CD14-positive monocyte (primary cell): ENCODE data around the gene ATP1B2. TPM values are rescaled to one million over a fixed set of nuclear protein-coding genes. Genes with fewer than 3 reads are reported as not detected.

ENCODE experiments used
- DNase-seq, 3 donors: peaks; one replicate each; pipeline ENCODE4 v3.0.0-alpha.2; 2011 to 2022
- H2AFZ ChIP-seq: 2 replicates; pipeline ENCODE4 v1.6.0; 2012; ENCODE audit warnings: mild to moderate bottlenecking, low read depth, low read length, inconsistent platforms; ENCODE audit not compliant: insufficient read depth, poor library complexity, severe bottlenecking
- H3K27ac ChIP-seq, 2 donors: 1 replicate in 1 of 2; 2 replicates in 1 of 2; pipeline ENCODE4 v1.5.1; 2012 to 2013; ENCODE audit warnings: low read length in 2 of 2, control low read depth in 1 of 2, inconsistent platforms in 1 of 2, low read depth in 1 of 2, mild to moderate bottlenecking in 1 of 2
- H3K27me3 ChIP-seq, 2 donors: one replicate each; pipeline versions ENCODE4 v1.6.0 to v1.6.1; 2011 to 2013; ENCODE audit warnings: low read length in 2 of 2; ENCODE audit not compliant: control insufficient read depth in 2 of 2, insufficient read depth in 2 of 2
- H3K36me3 ChIP-seq, 2 donors: replicated peaks in 1 of 2; 1 replicate in 1 of 2; 2 replicates in 1 of 2; pipeline versions ENCODE4 v1.5.1 to v1.6.1; 2012 to 2013; ENCODE audit warnings: low read length in 2 of 2, control low read depth in 1 of 2, inconsistent platforms in 1 of 2, mild to moderate bottlenecking in 1 of 2; ENCODE audit not compliant: insufficient read depth in 2 of 2, control insufficient read depth in 1 of 2
- H3K4me1 ChIP-seq, 2 donors: 1 replicate in 1 of 2; 2 replicates in 1 of 2; pipeline versions ENCODE4 v1.5.1 to v1.6.1; 2012 to 2013; ENCODE audit warnings: low read length in 2 of 2, control low read depth in 1 of 2, inconsistent platforms in 1 of 2, mild to moderate bottlenecking in 1 of 2, moderate library complexity in 1 of 2; ENCODE audit not compliant: insufficient read depth in 2 of 2, control insufficient read depth in 1 of 2
- H3K4me2 ChIP-seq: replicated peaks from 2 replicates; pipeline ENCODE3; 2012; ENCODE audit warnings: low read length, moderate library complexity, mild to moderate bottlenecking; ENCODE audit not compliant: poor library complexity, severe bottlenecking; ENCODE audit errors: extremely low read depth
- H3K4me3 ChIP-seq, 3 experiments: fragments of 200-600 bp in 1 of 3; sonication (generic) in 1 of 3; replicated peaks in 1 of 3; 1 replicate in 2 of 3; 2 replicates in 1 of 3; pipeline ENCODE4 v1.5.1; 2011 to 2013; ENCODE audit warnings: low read length in 3 of 3, mild to moderate bottlenecking in 3 of 3, control low read depth in 2 of 3, low read depth in 2 of 3, inconsistent platforms in 1 of 3, moderate library complexity in 1 of 3
- H3K79me2 ChIP-seq: 2 replicates; pipeline ENCODE4 v1.6.0; 2012; ENCODE audit warnings: mild to moderate bottlenecking, control low read depth, inconsistent platforms, low read length, moderate library complexity; ENCODE audit not compliant: insufficient read depth
- H3K9ac ChIP-seq: 2 replicates; pipeline ENCODE4 v1.6.0; 2017; ENCODE audit warnings: low read length, mild to moderate bottlenecking; ENCODE audit not compliant: insufficient read depth, poor library complexity, severe bottlenecking
- H3K9me3 ChIP-seq, 2 donors: replicated peaks in 1 of 2; 1 replicate in 1 of 2; 2 replicates in 1 of 2; pipeline versions ENCODE4 v1.5.1 to v1.6.1; 2012 to 2013; ENCODE audit warnings: low read length in 2 of 2, control low read depth in 1 of 2; ENCODE audit not compliant: control insufficient read depth in 1 of 2, insufficient read depth in 1 of 2
- H4K20me1 ChIP-seq: 2 replicates; pipeline ENCODE4 v1.6.0; 2012; ENCODE audit warnings: mild to moderate bottlenecking, low read length, control low read depth, moderate library complexity; ENCODE audit not compliant: insufficient read depth
- H3K27ac Mint-ChIP-seq, 7 donors: one replicate each; pipeline ENCODE4 v1.8.0; 2020; ENCODE audit warnings: mild to moderate bottlenecking in 7 of 7, mixed read lengths in 7 of 7, moderate library complexity in 6 of 7, inconsistent platforms in 2 of 7
- H3K27me3 Mint-ChIP-seq, 3 donors: one replicate each; pipeline ENCODE4 v1.8.0; 2021 to 2022; ENCODE audit warnings: low read depth in 3 of 3, mild to moderate bottlenecking in 3 of 3, mixed read lengths in 3 of 3, moderate library complexity in 3 of 3, inconsistent platforms in 1 of 3
- H3K36me3 Mint-ChIP-seq, 2 donors: one replicate each; pipeline ENCODE4 v1.8.0; 2020; ENCODE audit warnings: mixed read lengths in 2 of 2, inconsistent platforms in 1 of 2, mild to moderate bottlenecking in 1 of 2
- H3K4me1 Mint-ChIP-seq: one replicate; pipeline ENCODE4 v1.8.0; 2020; ENCODE audit warnings: mild to moderate bottlenecking, mixed read lengths
- H3K4me3 Mint-ChIP-seq, 2 donors: one replicate each; pipeline ENCODE4 v1.8.0; 2020; ENCODE audit warnings: mild to moderate bottlenecking in 2 of 2, mixed read lengths in 2 of 2, moderate library complexity in 1 of 2
- H3K9me3 Mint-ChIP-seq, 7 donors: one replicate each; pipeline ENCODE4 v1.8.0; 2020 to 2022; ENCODE audit warnings: mixed read lengths in 7 of 7, mild to moderate bottlenecking in 6 of 7, moderate library complexity in 6 of 7, inconsistent platforms in 2 of 7
- WGBS: methylation state at CpG from one replicate; pipeline ENCODE4 v1.1.5; 2013; ENCODE audit warnings: missing lambda C conversion rate; ENCODE audit not compliant: insufficient coverage; 5-methylcytosine and 5-hydroxymethylcytosine counted together
- intact Hi-C, 2 donors: fragments of 100-400 bp; cut with micrococcal nuclease; formaldehyde crosslinking; loops; one replicate each; pipeline versions ENCODE4 v1.15.0 to v1.15.1; 2023
- polyA plus RNA-seq, 3 donors: library from polyadenylated mRNA; depleted of rRNA in 1 of 3; unstranded in 2 of 3; stranded (reverse) in 1 of 3; fragments of 300-500 nt in 2 of 3; fragments of >200 nt in 1 of 3; fragmentation: Illumina TruSeq in 2 of 3; gene quantifications; 1 replicate in 2 of 3; 2 replicates in 1 of 3; pipeline ENCODE4 v1.2.3, GENCODE V29; 2012 to 2021
- TF ChIP-seq, protein P1 (sequence below): fragments of 200-600 bp; IDR thresholded peaks from one replicate; pipeline ENCODE4 v1.8.0; 2022; ENCODE audit warnings: antibody characterized with exemption, mild to moderate bottlenecking

The ATP1B2 gene
- polyA plus RNA-seq, 3 donors = 0.07 TPM; not detected in 2

DNA sequence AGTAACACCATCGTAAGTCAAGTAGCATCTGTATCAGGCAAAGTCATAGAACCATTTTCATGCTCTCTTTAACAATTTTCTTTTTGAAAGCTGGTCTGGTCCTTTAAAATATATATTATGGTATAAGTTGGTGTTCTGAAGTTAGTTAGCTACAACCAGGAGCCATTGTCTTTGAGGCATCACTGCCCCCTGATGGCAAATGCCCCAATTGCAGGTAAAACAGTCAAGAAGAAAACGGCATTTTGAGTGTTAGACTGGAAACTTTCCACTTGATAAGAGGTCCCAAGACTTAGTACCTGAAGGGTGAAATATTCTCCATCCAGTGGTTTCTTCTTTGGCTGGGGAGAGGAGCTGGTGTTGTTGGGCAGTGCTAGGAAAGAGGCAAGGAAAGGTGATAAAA is 22.5 kb downstream of the ATP1B2 start:
- WGBS = no CpG with 5 or more reads among the region's 2 CpGs
- Histone ChIP-seq H3K4me3 (no peak overlapping the region), H3K27me3 (no peaks in the 10 kb centered on the region), H2AFZ (no peak overlapping the region), H3K4me1 (no peaks in the 10 kb centered on the region), H3K36me3 (peaks cover 69 to 84% of the 10 kb centered on the region in 2 donors), H3K4me2 (no peak overlapping the region), H3K27ac (no peak overlapping the region), H3K79me2 (no peaks in the 10 kb centered on the region), H4K20me1 (peaks cover 21% of the 10 kb centered on the region), H3K9ac (no peak overlapping the region), H3K9me3 (peaks cover 10 to 16% of the 10 kb centered on the region in 2 donors)
- Mint-ChIP-seq H3K9me3 (peaks cover 9 to 23% (median 14%) of the 10 kb centered on the region in 7 donors), H3K27ac (peak overlapping the region in 1 of 7 donors; percentile 59), H3K4me1 (no peaks in the 10 kb centered on the region), H3K4me3 (no peak overlapping the region), H3K36me3 (peaks cover 72 to 89% of the 10 kb centered on the region in 2 donors), H3K27me3 (peaks cover 0 to 3% (median 0%) of the 10 kb centered on the region in 3 donors)
- intact Hi-C loops = no loop called here
- peak; percentile 21 to 40 (median 33) for DNase-seq
- TF ChIP-seq, protein P1, sequence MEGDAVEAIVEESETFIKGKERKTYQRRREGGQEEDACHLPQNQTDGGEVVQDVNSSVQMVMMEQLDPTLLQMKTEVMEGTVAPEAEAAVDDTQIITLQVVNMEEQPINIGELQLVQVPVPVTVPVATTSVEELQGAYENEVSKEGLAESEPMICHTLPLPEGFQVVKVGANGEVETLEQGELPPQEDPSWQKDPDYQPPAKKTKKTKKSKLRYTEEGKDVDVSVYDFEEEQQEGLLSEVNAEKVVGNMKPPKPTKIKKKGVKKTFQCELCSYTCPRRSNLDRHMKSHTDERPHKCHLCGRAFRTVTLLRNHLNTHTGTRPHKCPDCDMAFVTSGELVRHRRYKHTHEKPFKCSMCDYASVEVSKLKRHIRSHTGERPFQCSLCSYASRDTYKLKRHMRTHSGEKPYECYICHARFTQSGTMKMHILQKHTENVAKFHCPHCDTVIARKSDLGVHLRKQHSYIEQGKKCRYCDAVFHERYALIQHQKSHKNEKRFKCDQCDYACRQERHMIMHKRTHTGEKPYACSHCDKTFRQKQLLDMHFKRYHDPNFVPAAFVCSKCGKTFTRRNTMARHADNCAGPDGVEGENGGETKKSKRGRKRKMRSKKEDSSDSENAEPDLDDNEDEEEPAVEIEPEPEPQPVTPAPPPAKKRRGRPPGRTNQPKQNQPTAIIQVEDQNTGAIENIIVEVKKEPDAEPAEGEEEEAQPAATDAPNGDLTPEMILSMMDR = peak; percentile 56

DNA sequence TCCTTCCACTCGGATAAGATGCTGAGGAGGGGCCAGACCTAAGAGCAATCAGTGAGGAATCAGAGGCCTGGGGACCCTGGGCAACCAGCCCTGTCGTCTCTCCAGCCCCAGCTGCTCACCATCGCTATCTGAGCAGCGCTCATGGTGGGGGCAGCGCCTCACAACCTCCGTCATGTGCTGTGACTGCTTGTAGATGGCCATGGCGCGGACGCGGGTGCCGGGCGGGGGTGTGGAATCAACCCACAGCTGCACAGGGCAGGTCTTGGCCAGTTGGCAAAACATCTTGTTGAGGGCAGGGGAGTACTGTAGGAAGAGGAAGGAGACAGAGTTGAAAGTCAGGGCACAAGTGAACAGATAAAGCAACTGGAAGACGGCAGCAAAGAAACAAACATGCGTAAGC is 24.2 kb downstream of the ATP1B2 start:
- H3K4me1 Mint-ChIP-seq = no peaks in the 10 kb centered on the region
- Histone ChIP-seq H3K9ac (no peak overlapping the region), H3K79me2 (peaks cover 7% of the 10 kb centered on the region), H3K36me3 (peaks cover 52 to 67% of the 10 kb centered on the region in 2 donors), H4K20me1 (peaks cover 28% of the 10 kb centered on the region), H3K4me2 (no peak overlapping the region), H3K9me3 (peaks cover 10 to 16% of the 10 kb centered on the region in 2 donors), H3K27me3 (no peaks in the 10 kb centered on the region), H2AFZ (no peak overlapping the region), H3K4me3 (no peak overlapping the region), H3K27ac (no peak overlapping the region), H3K4me1 (no peaks in the 10 kb centered on the region)
- H3K36me3 Mint-ChIP-seq = peaks cover 57 to 75% of the 10 kb centered on the region in 2 donors
- DNase-seq = no peak
- H3K27ac Mint-ChIP-seq = peak overlapping the region in 1 of 7 donors; percentile 15
- peaks cover 0 to 3% (median 0%) of the 10 kb centered on the region in 3 donors for H3K27me3 Mint-ChIP-seq
- H3K9me3 Mint-ChIP-seq = peaks cover 9 to 23% (median 14%) of the 10 kb centered on the region in 7 donors
- TF ChIP-seq, protein P1 = no peak
- intact Hi-C loops = no loop called here
- no peak overlapping the region for H3K4me3 Mint-ChIP-seq
- over 99% methylated on average over 12 of the region's 14 CpGs for WGBS
